Measurements from ENCODE around the gene LENEP.

Gene LENEP

DNA sequence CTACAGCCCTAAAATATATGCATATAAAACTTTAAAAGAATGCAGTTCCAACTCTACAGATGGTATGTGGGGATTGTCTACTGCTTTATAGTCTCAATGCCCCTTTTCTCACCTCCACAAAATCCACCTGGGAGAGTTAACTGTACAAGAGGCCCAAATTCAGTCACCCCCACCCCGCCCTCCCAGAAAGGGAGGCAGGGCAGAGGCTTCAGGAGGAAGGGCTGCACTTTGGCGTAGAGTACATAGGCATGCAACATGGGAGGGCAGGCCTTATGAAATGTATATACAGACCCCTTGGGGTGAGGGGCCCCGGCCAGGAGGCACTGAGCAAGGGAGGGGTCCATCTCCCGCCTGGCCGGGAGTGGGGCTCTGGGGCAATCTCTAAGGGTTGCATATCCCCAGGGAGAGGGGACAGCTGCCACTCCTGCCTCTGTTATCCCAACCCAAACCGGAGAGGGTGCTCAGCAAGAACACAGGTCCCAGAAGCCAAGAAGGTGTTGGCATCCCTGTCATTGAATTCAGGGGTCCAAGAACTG is 30.5 kb upstream of the LENEP start:
- Histone ChIP-seq H2BK15ac (ENCODE audit: low read length) (no peak overlapping the region), H3K9ac (ENCODE audit: low read depth, low read length, poor library complexity) (no peak overlapping the region), H2BK5ac (ENCODE audit: low read length) (no peak overlapping the region), H2BK12ac (ENCODE audit: low read length) (no peak overlapping the region), H3K4ac (ENCODE audit: low read length) (no peak overlapping the region), H3K27me3 (ENCODE audit: control insufficient read depth in 3 of 3, insufficient read depth in 3 of 3, low read depth in 1 of 3, low read length in 3 of 3) (no peaks in the 10 kb centered on the region), H3K79me1 (ENCODE audit: low read depth, low read length) (peaks cover 7% of the 10 kb centered on the region), H3K14ac (ENCODE audit: low read length) (no peak overlapping the region), H3K4me3 (ENCODE audit: low read length in 2 of 2) (peak overlapping the region in 1 of 2 donors; percentile 89), H3K18ac (ENCODE audit: low read length) (no peak overlapping the region), H2AFZ (ENCODE audit: low read length) (no peak overlapping the region), H3K9me3 (replicated peaks in 1 of 2; ENCODE audit: control insufficient read depth in 2 of 2, insufficient read depth in 1 of 2, low read depth in 1 of 2, low read length in 2 of 2) (no peaks in the 10 kb centered on the region), H3K36me3 (replicated peaks in 1 of 2; ENCODE audit: control insufficient read depth in 2 of 2, insufficient read depth in 2 of 2, low read length in 2 of 2) (peaks cover 36 to 82% of the 10 kb centered on the region in 2 donors), H2AK5ac (ENCODE audit: low read depth, low read length) (no peak overlapping the region), H4K91ac (ENCODE audit: low read depth, low read length, poor library complexity) (no peak overlapping the region), H3K27ac (replicated peaks; ENCODE audit: low read length) (no peak overlapping the region), H4K8ac (ENCODE audit: low read depth, low read length) (no peak overlapping the region), H2BK120ac (ENCODE audit: low read depth, low read length) (no peak overlapping the region), H3K23ac (ENCODE audit: low read depth, low read length, poor library complexity) (no peak overlapping the region), H3K4me1 (ENCODE audit: control insufficient read depth in 2 of 2, insufficient read depth in 1 of 2, low read depth in 1 of 2, low read length in 2 of 2) (peaks cover 4 to 11% of the 10 kb centered on the region in 2 donors), H3K4me2 (ENCODE audit: insufficient read depth, low read length, poor library complexity, severe bottlenecking) (no peak overlapping the region)
- no CpG with 5 or more reads among the region's 6 CpGs for WGBS, 2 donors (ENCODE audit: extremely low coverage in 2 of 2, insufficient read length in 2 of 2, insufficient replicate concordance in 1 of 2)
- no peak for DNase-seq (ENCODE audit: low spot score)

DNA sequence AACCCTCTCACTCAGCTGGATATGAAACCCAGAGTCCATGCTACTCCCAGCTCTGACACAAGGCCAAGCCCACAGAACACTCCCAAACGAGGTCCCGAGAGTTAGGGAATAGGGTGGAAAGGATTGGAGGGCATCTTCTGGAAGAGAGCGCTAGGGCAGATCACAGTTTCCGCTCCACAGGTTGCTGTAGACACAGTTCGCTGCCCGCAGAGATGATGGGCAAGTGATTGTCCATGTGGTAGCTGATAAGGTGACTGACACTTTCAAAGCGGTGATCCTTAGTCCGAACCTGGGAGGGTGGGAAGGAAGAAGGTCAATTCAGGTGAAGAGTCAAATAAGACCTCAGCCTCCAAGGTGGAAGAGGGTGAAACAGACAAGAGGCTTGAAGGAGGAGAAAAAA is 29.7 kb upstream of the LENEP start:
- H2BK15ac ChIP-seq (ENCODE audit: low read length), result no peak overlapping the region
- no peak overlapping the region for H3K18ac ChIP-seq (ENCODE audit: low read length)
- no peak overlapping the region for H3K27ac ChIP-seq (replicated peaks; ENCODE audit: low read length)
- no peak overlapping the region for H2AFZ ChIP-seq (ENCODE audit: low read length)
- H3K79me1 ChIP-seq (ENCODE audit: low read depth, low read length), result peaks cover 11% of the 10 kb centered on the region
- H4K91ac ChIP-seq (ENCODE audit: low read depth, low read length, poor library complexity), result no peak overlapping the region
- no peaks in the 10 kb centered on the region for H3K9me3 ChIP-seq (replicated peaks in 1 of 2; ENCODE audit: control insufficient read depth in 2 of 2, insufficient read depth in 1 of 2, low read depth in 1 of 2, low read length in 2 of 2)
- H3K23ac ChIP-seq (ENCODE audit: low read depth, low read length, poor library complexity), result no peak overlapping the region
- no peak overlapping the region for H3K4ac ChIP-seq (ENCODE audit: low read length)
- no peak overlapping the region for H2BK120ac ChIP-seq (ENCODE audit: low read depth, low read length)
- H3K4me1 ChIP-seq (ENCODE audit: control insufficient read depth in 2 of 2, insufficient read depth in 1 of 2, low read depth in 1 of 2, low read length in 2 of 2), result peaks cover 5 to 13% of the 10 kb centered on the region in 2 donors
- H3K4me2 ChIP-seq (ENCODE audit: insufficient read depth, low read length, poor library complexity, severe bottlenecking), result no peak overlapping the region
- no peak overlapping the region for H4K8ac ChIP-seq (ENCODE audit: low read depth, low read length)
- H2BK5ac ChIP-seq (ENCODE audit: low read length), result no peak overlapping the region
- no peak for DNase-seq (ENCODE audit: low spot score)
- no CpG with 5 or more reads among the region's 8 CpGs for WGBS, 2 donors (ENCODE audit: extremely low coverage in 2 of 2, insufficient read length in 2 of 2, insufficient replicate concordance in 1 of 2)
- no peak overlapping the region for H2AK5ac ChIP-seq (ENCODE audit: low read depth, low read length)
- H3K4me3 ChIP-seq (ENCODE audit: low read length in 2 of 2), result no peak overlapping the region
- H3K36me3 ChIP-seq (replicated peaks in 1 of 2; ENCODE audit: control insufficient read depth in 2 of 2, insufficient read depth in 2 of 2, low read length in 2 of 2), result peaks cover 34 to 82% of the 10 kb centered on the region in 2 donors
- no peak overlapping the region for H3K14ac ChIP-seq (ENCODE audit: low read length)
- H2BK12ac ChIP-seq (ENCODE audit: low read length), result no peak overlapping the region
- H3K9ac ChIP-seq (ENCODE audit: low read depth, low read length, poor library complexity), result no peak overlapping the region
- no peaks in the 10 kb centered on the region for H3K27me3 ChIP-seq (ENCODE audit: control insufficient read depth in 3 of 3, insufficient read depth in 3 of 3, low read depth in 1 of 3, low read length in 3 of 3)

DNA sequence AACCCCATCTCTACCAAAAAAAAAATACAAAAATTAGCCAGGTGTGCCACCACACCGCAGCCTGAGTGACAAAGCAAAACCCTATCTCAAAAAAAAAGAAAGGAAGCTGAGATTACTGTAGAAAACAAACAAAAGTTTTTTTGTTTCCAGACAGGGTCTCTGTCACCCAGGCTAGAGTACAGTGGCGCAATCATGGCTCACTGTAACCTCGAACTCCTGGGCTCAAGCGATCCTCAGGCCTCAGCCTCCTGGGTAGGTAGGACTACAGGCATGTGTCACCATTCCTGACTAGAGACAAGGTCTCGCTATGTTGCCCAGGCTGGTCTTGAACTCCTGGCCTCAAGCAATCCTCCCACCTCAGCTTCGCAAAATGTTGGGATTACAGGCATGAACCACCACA is 29.0 kb upstream of the LENEP start:
- Histone ChIP-seq H4K8ac (ENCODE audit: low read depth, low read length) (no peak overlapping the region), H2BK12ac (ENCODE audit: low read length) (no peak overlapping the region), H3K4me2 (ENCODE audit: insufficient read depth, low read length, poor library complexity, severe bottlenecking) (no peak overlapping the region), H3K27ac (replicated peaks; ENCODE audit: low read length) (no peak overlapping the region), H2BK15ac (ENCODE audit: low read length) (no peak overlapping the region), H3K79me1 (ENCODE audit: low read depth, low read length) (peaks cover 8% of the 10 kb centered on the region), H2BK5ac (ENCODE audit: low read length) (no peak overlapping the region), H3K36me3 (replicated peaks in 1 of 2; ENCODE audit: control insufficient read depth in 2 of 2, insufficient read depth in 2 of 2, low read length in 2 of 2) (peaks cover 28 to 79% of the 10 kb centered on the region in 2 donors), H3K9ac (ENCODE audit: low read depth, low read length, poor library complexity) (no peak overlapping the region), H2BK120ac (ENCODE audit: low read depth, low read length) (no peak overlapping the region), H3K18ac (ENCODE audit: low read length) (no peak overlapping the region), H3K4ac (ENCODE audit: low read length) (no peak overlapping the region), H2AFZ (ENCODE audit: low read length) (no peak overlapping the region), H3K4me3 (ENCODE audit: low read length in 2 of 2) (no peak overlapping the region), H3K9me3 (replicated peaks in 1 of 2; ENCODE audit: control insufficient read depth in 2 of 2, insufficient read depth in 1 of 2, low read depth in 1 of 2, low read length in 2 of 2) (no peaks in the 10 kb centered on the region), H2AK5ac (ENCODE audit: low read depth, low read length) (no peak overlapping the region), H3K4me1 (ENCODE audit: control insufficient read depth in 2 of 2, insufficient read depth in 1 of 2, low read depth in 1 of 2, low read length in 2 of 2) (peaks cover 9 to 19% of the 10 kb centered on the region in 2 donors), H4K91ac (ENCODE audit: low read depth, low read length, poor library complexity) (no peak overlapping the region), H3K14ac (ENCODE audit: low read length) (no peak overlapping the region), H3K23ac (ENCODE audit: low read depth, low read length, poor library complexity) (no peak overlapping the region), H3K27me3 (ENCODE audit: control insufficient read depth in 3 of 3, insufficient read depth in 3 of 3, low read depth in 1 of 3, low read length in 3 of 3) (no peaks in the 10 kb centered on the region)
- WGBS, 2 donors (ENCODE audit: extremely low coverage in 2 of 2, insufficient read length in 2 of 2, insufficient replicate concordance in 1 of 2), result no CpG with 5 or more reads among the region's 6 CpGs
- no peak for DNase-seq (ENCODE audit: low spot score)

DNA sequence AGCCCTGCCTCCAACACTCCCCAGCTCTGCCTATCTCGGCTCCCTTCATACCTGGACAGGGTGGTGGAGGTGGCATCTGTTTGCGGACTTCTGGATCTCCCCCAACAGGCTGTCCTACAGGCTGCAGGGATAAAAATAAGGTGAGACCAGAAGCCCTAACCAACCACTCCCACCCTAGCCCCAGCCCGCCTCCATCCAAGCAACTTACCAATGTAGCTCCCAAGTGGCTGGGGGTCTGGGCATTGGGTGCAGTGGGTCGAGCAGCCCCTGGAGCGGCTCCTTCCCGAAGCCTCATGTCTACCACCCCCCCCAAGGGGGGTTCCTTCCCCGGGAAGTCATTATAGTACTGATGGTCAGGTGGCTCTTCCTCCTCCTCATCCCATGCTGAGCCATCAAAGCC is 27.3 kb upstream of the LENEP start:
- no peak for DNase-seq (ENCODE audit: low spot score)

More for the DNA sequence above, 27.3 kb upstream of the LENEP start:
- H3K18ac ChIP-seq (ENCODE audit: low read length), result no peak overlapping the region
- H4K91ac ChIP-seq (ENCODE audit: low read depth, low read length, poor library complexity), result no peak overlapping the region
- no peaks in the 10 kb centered on the region for H3K9me3 ChIP-seq (replicated peaks in 1 of 2; ENCODE audit: control insufficient read depth in 2 of 2, insufficient read depth in 1 of 2, low read depth in 1 of 2, low read length in 2 of 2)
- H3K36me3 ChIP-seq (replicated peaks in 1 of 2; ENCODE audit: control insufficient read depth in 2 of 2, insufficient read depth in 2 of 2, low read length in 2 of 2), result peaks cover 26 to 68% of the 10 kb centered on the region in 2 donors
- no peak overlapping the region for H3K4me2 ChIP-seq (ENCODE audit: insufficient read depth, low read length, poor library complexity, severe bottlenecking)
- no peak overlapping the region for H2BK120ac ChIP-seq (ENCODE audit: low read depth, low read length)
- no peak overlapping the region for H3K9ac ChIP-seq (ENCODE audit: low read depth, low read length, poor library complexity)
- H2BK5ac ChIP-seq (ENCODE audit: low read length), result peak overlapping the region; percentile 3
- H3K14ac ChIP-seq (ENCODE audit: low read length), result no peak overlapping the region
- no peaks in the 10 kb centered on the region for H3K27me3 ChIP-seq (ENCODE audit: control insufficient read depth in 3 of 3, insufficient read depth in 3 of 3, low read depth in 1 of 3, low read length in 3 of 3)
- H3K4me3 ChIP-seq (ENCODE audit: low read length in 2 of 2), result no peak overlapping the region
- no peak overlapping the region for H2AK5ac ChIP-seq (ENCODE audit: low read depth, low read length)
- no peak overlapping the region for H2AFZ ChIP-seq (ENCODE audit: low read length)
- no peak overlapping the region for H4K8ac ChIP-seq (ENCODE audit: low read depth, low read length)
- H3K79me1 ChIP-seq (ENCODE audit: low read depth, low read length), result peaks cover 9% of the 10 kb centered on the region
- no peak overlapping the region for H3K4ac ChIP-seq (ENCODE audit: low read length)
- no peak overlapping the region for H2BK15ac ChIP-seq (ENCODE audit: low read length)
- peak overlapping the region; percentile 22 for H3K23ac ChIP-seq (ENCODE audit: low read depth, low read length, poor library complexity)
- H2BK12ac ChIP-seq (ENCODE audit: low read length), result no peak overlapping the region
- H3K27ac ChIP-seq (replicated peaks; ENCODE audit: low read length), result no peak overlapping the region
- no CpG with 5 or more reads among the region's 7 CpGs for WGBS, 2 donors (ENCODE audit: extremely low coverage in 2 of 2, insufficient read length in 2 of 2, insufficient replicate concordance in 1 of 2)
- H3K4me1 ChIP-seq (ENCODE audit: control insufficient read depth in 2 of 2, insufficient read depth in 1 of 2, low read depth in 1 of 2, low read length in 2 of 2), result peaks cover 14 to 20% of the 10 kb centered on the region in 2 donors
